HG03442 (cell line): ENCODE results near the gene ADAMTS14.

Experiments used
- ATAC-seq: cut with Tn5 transposase; IDR thresholded peaks from one replicate; pipeline ENCODE4 v1.9.1; 2021; ENCODE audit warnings: mild to moderate bottlenecking, moderate library complexity; ENCODE audit not compliant: unreplicated experiment

ADAMTS14 gene

GRCh38 chr10:70673043-70673928 is 980 bp downstream of the ADAMTS14 start:
- ATAC-seq, result no peak

- no peak for ATAC-seq
Measured at GRCh38 chr10:70673929-70674559, 1.7 kb downstream of the ADAMTS14 start.

- no peak for ATAC-seq
Measured at GRCh38 chr10:70674560-70675495, 2.5 kb downstream of the ADAMTS14 start.

- no peak for ATAC-seq
Measured at GRCh38 chr10:70675496-70676161, 3.3 kb downstream of the ADAMTS14 start.

GRCh38 chr10:70676511-70676910 is 4.2 kb downstream of the ADAMTS14 start:
- no peak for ATAC-seq

GRCh38 chr10:70677016-70677415 is 4.7 kb downstream of the ADAMTS14 start:
- ATAC-seq, result no peak

GRCh38 chr10:70677620-70678249 is 5.4 kb downstream of the ADAMTS14 start:
- no peak for ATAC-seq

- ATAC-seq, result no peak
Measured at GRCh38 chr10:70678250-70678635, 5.9 kb downstream of the ADAMTS14 start.

GRCh38 chr10:70678757-70679489 is 6.6 kb downstream of the ADAMTS14 start:
- no peak for ATAC-seq

- no peak for ATAC-seq
Measured at GRCh38 chr10:70679498-70679897, 7.2 kb downstream of the ADAMTS14 start.

- ATAC-seq, result no peak
Measured at GRCh38 chr10:70680899-70681730, 8.8 kb downstream of the ADAMTS14 start.

GRCh38 chr10:70681731-70682005 is 9.4 kb downstream of the ADAMTS14 start:
- ATAC-seq, result no peak

GRCh38 chr10:70682920-70683600 is 10.8 kb downstream of the ADAMTS14 start:
- no peak for ATAC-seq

GRCh38 chr10:70683601-70683934 is 11.3 kb downstream of the ADAMTS14 start:
- ATAC-seq, result no peak

- no peak for ATAC-seq
Measured at GRCh38 chr10:70683940-70684339, 11.6 kb downstream of the ADAMTS14 start.

GRCh38 chr10:70684374-70684773 is 12.1 kb downstream of the ADAMTS14 start:
- ATAC-seq, result no peak

GRCh38 chr10:70684839-70685454 is 12.6 kb downstream of the ADAMTS14 start:
- no peak for ATAC-seq

- no peak for ATAC-seq
Measured at GRCh38 chr10:70685455-70685911, 13.2 kb downstream of the ADAMTS14 start.
